GM18502 (cell line): ENCODE results near the gene RITA1.
A peak's percentile ranks its signal among the peaks of the same experiment; 100 is the strongest.
"Not testable (repeated sequence)": the region's sequence is repeated elsewhere in the genome, so short reads cannot be mapped to it uniquely, and the experiment has no call there.

Experiments used
- ATAC-seq: cut with Tn5 transposase; IDR thresholded peaks from one replicate; pipeline ENCODE4 v1.9.1; 2021; ENCODE audit warnings: mild to moderate bottlenecking; ENCODE audit not compliant: unreplicated experiment, poor library complexity

The RITA1 gene

GRCh38 chr12:113200021-113200797 lies 14.7 kb downstream of the RITA1 start:
- no peak for ATAC-seq

DNA sequence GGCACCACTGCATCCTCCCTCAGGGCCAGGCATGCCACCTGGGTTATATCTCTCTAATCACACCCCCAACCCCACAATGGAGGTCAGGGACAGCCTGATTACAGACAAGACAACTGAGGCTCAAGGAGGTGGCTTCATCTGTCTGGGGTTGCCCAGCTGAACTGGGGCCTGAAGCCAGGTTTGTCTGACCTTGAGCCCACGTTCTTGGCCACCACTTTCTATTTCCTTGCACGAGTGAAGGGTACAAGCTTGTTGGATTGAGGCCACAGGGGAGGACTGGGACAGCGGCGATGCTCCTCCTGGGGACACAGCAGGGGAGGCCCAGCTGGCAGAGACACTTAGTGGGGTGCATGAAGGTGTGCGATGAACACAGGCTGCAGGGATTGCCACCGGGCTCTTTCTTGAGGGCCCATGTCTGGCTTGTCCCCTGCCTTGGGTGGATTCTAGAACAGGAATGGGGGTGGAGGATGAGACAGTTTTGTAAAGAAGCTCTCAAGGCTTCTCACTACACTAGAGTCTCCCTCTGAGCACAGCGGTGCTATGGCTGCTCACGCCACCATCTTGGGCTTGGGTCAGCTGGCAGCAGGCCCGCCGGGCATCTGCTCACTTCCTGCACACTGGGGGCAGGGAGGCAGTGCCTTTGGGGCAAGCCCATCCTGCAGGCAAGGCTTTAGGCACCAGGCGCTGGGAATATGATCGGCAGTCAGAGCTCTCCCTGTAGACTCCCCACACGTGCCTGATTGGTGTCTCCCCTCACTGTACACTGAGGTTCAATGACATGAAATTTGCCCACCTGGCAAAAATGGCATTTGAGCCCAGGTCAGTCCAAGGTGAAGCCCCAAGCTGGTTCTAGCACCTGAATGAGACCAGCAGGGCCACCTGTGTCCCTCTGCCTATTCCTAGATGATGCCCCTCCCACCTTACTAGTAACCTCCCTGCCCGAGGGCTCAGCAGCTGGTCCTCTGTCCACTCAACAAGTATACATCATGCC lies 16.0 kb downstream of the RITA1 start:
- ATAC-seq, result no peak

DNA sequence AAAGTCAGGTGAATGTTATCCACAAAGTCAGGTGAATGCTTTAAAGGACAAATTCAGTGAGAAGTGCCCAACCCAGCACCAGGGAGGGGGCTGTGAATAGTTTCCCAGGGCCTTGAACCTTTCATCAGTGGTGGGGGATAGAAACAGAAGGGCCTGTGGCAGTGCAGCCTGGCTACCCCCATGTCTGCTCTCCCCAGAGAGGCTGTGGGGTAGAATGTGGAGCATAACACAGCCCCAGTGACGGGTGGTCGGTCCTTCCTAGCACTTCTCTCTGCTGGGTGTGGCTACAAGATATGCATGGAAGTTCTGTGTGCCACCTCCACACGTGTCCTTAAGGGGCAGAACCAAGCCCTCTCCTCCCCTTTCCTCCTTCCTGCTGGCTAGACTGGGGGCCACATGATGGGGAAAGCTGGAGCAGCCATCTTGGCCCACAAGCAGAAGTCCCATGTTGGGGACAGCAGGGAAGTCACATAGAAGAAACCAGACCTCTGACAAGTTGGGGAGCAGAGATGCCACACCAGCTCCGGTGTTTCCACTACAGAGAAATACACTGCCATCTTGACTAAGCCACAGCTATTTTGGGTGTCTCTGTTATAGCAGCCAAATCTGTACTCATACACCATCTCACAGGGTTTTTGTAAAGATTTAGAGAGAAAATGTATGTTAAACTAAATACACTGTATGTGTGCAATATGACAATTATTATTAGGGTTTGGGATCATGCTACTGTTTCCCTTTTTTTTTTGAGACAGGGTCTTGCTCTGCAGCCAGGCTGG lies 17.0 kb downstream of the RITA1 start:
- no peak for ATAC-seq

DNA sequence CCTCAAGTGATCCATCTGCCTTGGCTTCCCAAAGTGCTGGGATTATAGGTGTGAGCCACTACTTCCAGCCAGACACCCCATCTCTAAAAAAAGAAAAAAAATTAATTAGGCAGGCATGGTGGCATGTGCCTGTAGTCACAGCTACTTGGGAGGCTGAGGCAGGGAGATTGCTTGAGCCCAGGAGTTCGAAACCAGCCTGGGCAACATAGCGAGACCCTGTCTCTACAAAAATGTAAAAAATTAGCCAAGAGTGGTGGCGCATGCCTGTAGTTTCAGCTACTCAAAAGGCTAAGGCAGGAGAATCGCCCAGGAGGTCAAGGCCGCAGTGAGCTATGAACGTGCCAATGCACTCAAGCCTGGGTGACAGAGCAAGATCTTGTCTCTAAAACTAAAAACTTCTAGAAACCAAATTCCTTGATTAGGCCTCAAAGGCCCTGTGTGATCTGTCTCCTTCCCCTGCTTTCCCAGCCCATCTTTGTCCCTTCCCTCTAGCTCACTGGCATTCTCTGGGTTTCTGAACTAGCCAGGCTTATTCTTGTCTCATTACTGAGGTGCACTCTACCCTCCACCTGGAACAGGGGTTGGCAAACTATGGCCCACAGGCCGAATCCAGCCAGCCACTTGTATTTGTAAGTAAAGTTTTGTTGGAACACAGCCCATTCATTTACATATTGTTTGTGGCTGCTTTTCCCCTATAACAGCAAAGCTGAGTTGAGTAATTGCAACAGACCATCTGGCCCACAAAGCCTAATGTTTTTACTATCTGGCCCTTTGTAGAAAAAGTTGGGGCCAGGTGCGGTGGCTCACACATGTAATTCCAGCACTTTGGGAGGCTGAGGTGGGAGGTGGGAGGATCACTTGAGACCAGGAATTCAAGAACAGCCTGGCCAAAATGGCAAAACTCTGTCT lies 18.6 kb downstream of the RITA1 start:
- ATAC-seq, result no peak

DNA sequence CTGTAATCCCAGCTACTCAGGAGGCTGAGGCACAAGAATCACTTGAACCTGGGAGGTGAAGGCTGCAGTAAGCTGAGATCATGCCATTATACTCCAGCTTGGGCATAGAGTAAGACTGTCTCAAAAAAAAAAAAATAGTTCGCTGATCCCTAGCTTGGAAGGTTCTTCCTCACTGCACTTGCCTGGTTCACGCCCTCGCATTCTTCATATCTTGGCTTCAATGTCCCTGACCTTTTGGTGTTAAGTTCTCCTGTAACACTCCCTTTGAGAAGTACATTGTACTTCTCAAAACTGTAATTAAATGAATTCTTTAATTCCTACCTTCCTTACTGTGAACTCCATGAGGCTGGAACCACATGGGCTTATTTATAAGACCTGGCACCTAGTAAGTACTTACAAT lies 19.3 kb downstream of the RITA1 start:
- no peak for ATAC-seq

- ATAC-seq, result not testable (repeated sequence)
Observed at GRCh38 chr12:113206802-113207201, 21.3 kb downstream of the RITA1 start.

DNA sequence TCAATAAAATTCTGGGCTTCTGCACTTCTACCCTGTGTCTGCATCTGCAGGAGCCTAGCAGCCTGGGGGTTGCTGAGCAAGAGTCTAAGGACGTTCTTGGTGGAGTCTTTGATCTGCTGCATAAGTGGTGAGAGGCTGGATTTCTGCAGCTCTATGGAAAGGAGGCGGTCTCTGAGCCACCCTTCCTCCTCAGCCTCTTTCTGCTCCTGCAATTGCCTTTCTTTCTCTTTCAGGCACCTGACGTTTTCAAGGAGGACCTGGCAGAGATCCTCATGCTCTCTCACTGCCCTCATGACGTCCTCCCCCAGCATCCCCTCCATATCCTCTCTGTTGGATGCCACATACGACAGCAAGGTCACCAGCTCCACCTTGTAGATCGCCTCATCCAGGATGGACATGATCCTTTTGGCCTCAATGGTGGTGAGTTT lies 22.1 kb downstream of the RITA1 start:
- peak; percentile 5 for ATAC-seq

- peak; percentile 80 for ATAC-seq
Observed at GRCh38 chr12:113208041-113208934, 22.8 kb downstream of the RITA1 start.

DNA sequence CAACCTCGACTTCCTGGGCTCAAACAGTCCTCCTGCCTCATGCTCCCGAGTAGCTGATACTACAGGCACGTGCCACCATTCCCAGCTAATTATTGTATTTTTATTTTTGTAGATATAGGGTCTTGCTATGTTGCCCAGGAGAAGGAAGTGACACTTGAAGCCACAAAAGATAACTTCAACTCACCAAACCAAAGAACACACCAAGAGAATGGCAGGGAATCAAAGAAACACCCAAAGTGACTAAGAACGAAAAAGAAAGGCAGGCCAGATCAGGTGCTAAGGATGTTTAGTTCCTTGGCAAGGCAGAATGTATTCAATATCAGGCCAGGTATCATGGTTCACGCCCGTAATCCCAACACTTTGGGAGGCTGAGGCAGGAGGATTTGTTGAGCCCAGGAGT lies 25.6 kb downstream of the RITA1 start:
- no peak for ATAC-seq

- ATAC-seq, result peak; percentile 59
Observed at GRCh38 chr12:113214895-113215400, 29.4 kb downstream of the RITA1 start.

GRCh38 chr12:113216027-113216426 lies 30.5 kb downstream of the RITA1 start:
- ATAC-seq, result no peak

GRCh38 chr12:113220593-113221180 lies 35.2 kb downstream of the RITA1 start:
- no peak for ATAC-seq

- peak; percentile 93 for ATAC-seq
Observed at GRCh38 chr12:113221181-113221996, 35.9 kb downstream of the RITA1 start, which contains the start of gene TPCN1. TPCN1 (plus strand) TSS chr12:113221464; CDS start chr12:113226853, 5,389 bp downstream.

- ATAC-seq, result no peak
Observed at GRCh38 chr12:113221997-113222729, 36.6 kb downstream of the RITA1 start.

- no peak for ATAC-seq
Observed at GRCh38 chr12:113222730-113223531, 37.4 kb downstream of the RITA1 start.
